Measurements from ENCODE around the gene SNX32. TPM values are rescaled to one million over a fixed set of nuclear protein-coding genes. Genes with fewer than 3 reads are reported as not detected.

The SNX32 gene
- total and polyA plus RNA-seq, 3 experiments from 2014 or later = 0.77 to 2.8 (median 2.0) TPM

- peaks cover 37% of the 10 kb centered on the region for H3K36me3 ChIP-seq (ENCODE audit: insufficient read depth, low read length)
- H3K9me3 ChIP-seq (ENCODE audit: low read length) = no peaks in the 10 kb centered on the region
- Mint-ChIP-seq H3K4me3 (peak overlapping the region; percentile 86 to 96 (median 93)), H3K9me3 (no peaks in the 10 kb centered on the region), H3K4me1 (peaks cover 25 to 39% (median 35%) of the 10 kb centered on the region in 3 donors), H3K27me3 (no peaks in the 10 kb centered on the region), H3K27ac (peak overlapping the region in 6 of 8 donors; percentile 57 to 98 (median 86)), H3K36me3 (peaks cover 7 to 64% (median 9%) of the 10 kb centered on the region in 3 donors)
- ChIA-PET CTCF (interaction anchor here (0.8 to 24.5 kb wide), 8 partner anchors 10 to 155 kb away, joined by 3 to 560 read pairs (median 10); partner anchors contain the start of genes BANF1, CCDC85B, CTSW and EFEMP2), POLR2A (interaction anchor here (0.6 to 5.4 kb wide), 7 partner anchors 8 to 816 kb away, joined by 3 to 140 read pairs (median 8); partner anchors contain the start of genes CCDC85B, FIBP and RBM4B)
- H3K4me3 ChIP-seq (ENCODE audit: low read length) = peak overlapping the region; percentile 94
- H3K27ac ChIP-seq (ENCODE audit: low read depth, low read length) = peak overlapping the region; percentile 93
- H3K4me1 ChIP-seq (ENCODE audit: insufficient read depth, low read length) = peaks cover 28% of the 10 kb centered on the region
- peak in 1 of 5 donors; percentile 41 for DNase-seq
- H3K27me3 ChIP-seq (ENCODE audit: insufficient read depth, low read length, poor library complexity, severe bottlenecking) = no peaks in the 10 kb centered on the region
Observed at GRCh38 chr11:65861533-65862183, 27.9 kb downstream of the SNX32 start.

- Mint-ChIP-seq H3K36me3 (peaks cover 7 to 67% (median 7%) of the 10 kb centered on the region in 3 donors), H3K4me3 (peak overlapping the region in 6 of 7 donors; percentile 31 to 95 (median 60)), H3K27ac (peak overlapping the region in 4 of 8 donors; percentile 43 to 81 (median 62)), H3K4me1 (peaks cover 23 to 36% (median 32%) of the 10 kb centered on the region in 3 donors), H3K27me3 (no peaks in the 10 kb centered on the region), H3K9me3 (no peaks in the 10 kb centered on the region)
- peak in 1 of 5 donors; percentile 45 for DNase-seq
- peak overlapping the region; percentile 93 for H3K27ac ChIP-seq (ENCODE audit: low read depth, low read length)
- no peaks in the 10 kb centered on the region for H3K27me3 ChIP-seq (ENCODE audit: insufficient read depth, low read length, poor library complexity, severe bottlenecking)
- H3K4me3 ChIP-seq (ENCODE audit: low read length) = no peak overlapping the region
- ChIA-PET POLR2A (no interaction called here), CTCF (interaction anchor here (2.5 to 24.5 kb wide), 3 partner anchors 10 to 26 kb away, joined by 18 to 560 read pairs (median 87); partner anchors contain the start of genes CCDC85B, CTSW, EFEMP2 and FIBP)
- H3K4me1 ChIP-seq (ENCODE audit: insufficient read depth, low read length) = peaks cover 27% of the 10 kb centered on the region
- H3K9me3 ChIP-seq (ENCODE audit: low read length) = no peaks in the 10 kb centered on the region
- peaks cover 37% of the 10 kb centered on the region for H3K36me3 ChIP-seq (ENCODE audit: insufficient read depth, low read length)
Observed at GRCh38 chr11:65862191-65862735, 28.5 kb downstream of the SNX32 start.

GRCh38 chr11:65862941-65863888 lies 29.5 kb downstream of the SNX32 start:
- peak overlapping the region in 4 of 8 donors; percentile 43 to 81 (median 62) for H3K27ac Mint-ChIP-seq
- H3K36me3 ChIP-seq (ENCODE audit: insufficient read depth, low read length) = peaks cover 37% of the 10 kb centered on the region
- DNase-seq = peak in 1 of 5 donors; percentile 43

GRCh38 chr11:65863889-65864705 lies 30.3 kb downstream of the SNX32 start:
- Histone ChIP-seq H3K4me3 (ENCODE audit: low read length) (no peak overlapping the region), H3K27me3 (ENCODE audit: insufficient read depth, low read length, poor library complexity, severe bottlenecking) (no peaks in the 10 kb centered on the region)
- H3K27me3 Mint-ChIP-seq = no peaks in the 10 kb centered on the region

More at GRCh38 chr11:65862941-65863888, 29.5 kb downstream of the SNX32 start:
- Mint-ChIP-seq H3K9me3 (no peaks in the 10 kb centered on the region), H3K36me3 (peaks cover 7 to 69% (median 7%) of the 10 kb centered on the region in 3 donors), H3K4me3 (peak overlapping the region in 3 of 7 donors; percentile 31 to 61 (median 60)), H3K27me3 (no peaks in the 10 kb centered on the region), H3K4me1 (peaks cover 22 to 40% (median 31%) of the 10 kb centered on the region in 3 donors)
- Histone ChIP-seq H3K4me3 (ENCODE audit: low read length) (no peak overlapping the region), H3K27me3 (ENCODE audit: insufficient read depth, low read length, poor library complexity, severe bottlenecking) (no peaks in the 10 kb centered on the region), H3K4me1 (ENCODE audit: insufficient read depth, low read length) (peaks cover 31% of the 10 kb centered on the region), H3K27ac (ENCODE audit: low read depth, low read length) (no peak overlapping the region), H3K9me3 (ENCODE audit: low read length) (no peaks in the 10 kb centered on the region)
- POLR2A ChIA-PET = no interaction called here
- CTCF ChIA-PET = interaction anchor here (24.5 kb wide), 1 partner anchor 25 kb away, joined by 560 read pairs; the partner anchor contains the start of genes CCDC85B, CTSW and FIBP

GRCh38 chr11:65864706-65865471 lies 31.1 kb downstream of the SNX32 start:
- peak overlapping the region in 1 of 8 donors; percentile 71 for H3K27ac Mint-ChIP-seq
- POLR2A ChIA-PET = interaction anchor here (0.5 kb wide), 1 partner anchor 121 kb away, joined by 6 read pairs; no protein-coding TSS in a partner anchor
- Histone ChIP-seq H3K36me3 (ENCODE audit: insufficient read depth, low read length) (peaks cover 37% of the 10 kb centered on the region), H3K4me3 (ENCODE audit: low read length) (no peak overlapping the region), H3K27me3 (ENCODE audit: insufficient read depth, low read length, poor library complexity, severe bottlenecking) (no peaks in the 10 kb centered on the region), H3K9me3 (ENCODE audit: low read length) (no peaks in the 10 kb centered on the region), H3K4me1 (ENCODE audit: insufficient read depth, low read length) (peaks cover 22% of the 10 kb centered on the region), H3K27ac (ENCODE audit: low read depth, low read length) (no peak overlapping the region)
- no peaks in the 10 kb centered on the region for H3K27me3 Mint-ChIP-seq
- H3K4me1 Mint-ChIP-seq = peaks cover 14 to 31% (median 21%) of the 10 kb centered on the region in 3 donors
- H3K9me3 Mint-ChIP-seq = no peaks in the 10 kb centered on the region
- peaks cover 7 to 65% (median 7%) of the 10 kb centered on the region in 3 donors for H3K36me3 Mint-ChIP-seq
- peak overlapping the region in 1 of 7 donors; percentile 56 for H3K4me3 Mint-ChIP-seq
- DNase-seq = no peak
- CTCF ChIA-PET = interaction anchor here (24.5 kb wide), 1 partner anchor 23 kb away, joined by 560 read pairs; the partner anchor contains the start of genes CCDC85B, CTSW and FIBP

More at GRCh38 chr11:65863889-65864705, 30.3 kb downstream of the SNX32 start:
- H3K4me1 ChIP-seq (ENCODE audit: insufficient read depth, low read length) = peaks cover 22% of the 10 kb centered on the region
- peaks cover 7 to 66% (median 7%) of the 10 kb centered on the region in 3 donors for H3K36me3 Mint-ChIP-seq
- no peak for DNase-seq
- H3K9me3 Mint-ChIP-seq = no peaks in the 10 kb centered on the region
- H3K9me3 ChIP-seq (ENCODE audit: low read length) = no peaks in the 10 kb centered on the region
- H3K27ac ChIP-seq (ENCODE audit: low read depth, low read length) = no peak overlapping the region
- peaks cover 17 to 31% (median 22%) of the 10 kb centered on the region in 3 donors for H3K4me1 Mint-ChIP-seq
- H3K4me3 Mint-ChIP-seq = no peak overlapping the region
- H3K36me3 ChIP-seq (ENCODE audit: insufficient read depth, low read length) = peaks cover 37% of the 10 kb centered on the region
- CTCF ChIA-PET = interaction anchor here (24.5 kb wide), 1 partner anchor 24 kb away, joined by 560 read pairs; the partner anchor contains the start of genes CCDC85B, CTSW and FIBP
- POLR2A ChIA-PET = no interaction called here
- H3K27ac Mint-ChIP-seq = peak overlapping the region in 2 of 8 donors; percentile 54 to 66

- Histone ChIP-seq H3K27ac (ENCODE audit: low read depth, low read length) (no peak overlapping the region), H3K9me3 (ENCODE audit: low read length) (no peaks in the 10 kb centered on the region), H3K27me3 (ENCODE audit: insufficient read depth, low read length, poor library complexity, severe bottlenecking) (no peaks in the 10 kb centered on the region), H3K36me3 (ENCODE audit: insufficient read depth, low read length) (peaks cover 37% of the 10 kb centered on the region), H3K4me1 (ENCODE audit: insufficient read depth, low read length) (peaks cover 27% of the 10 kb centered on the region), H3K4me3 (ENCODE audit: low read length) (no peak overlapping the region)
- ChIA-PET CTCF (interaction anchor here (24.5 kb wide), 1 partner anchor 23 kb away, joined by 560 read pairs; the partner anchor contains the start of genes CCDC85B, CTSW and FIBP), POLR2A (interaction anchor here (0.8 kb wide), 1 partner anchor 57 kb away, joined by 4 read pairs; no protein-coding TSS in a partner anchor)
- peaks cover 7 to 61% (median 7%) of the 10 kb centered on the region in 3 donors for H3K36me3 Mint-ChIP-seq
- no peak overlapping the region for H3K27ac Mint-ChIP-seq
- no peak for DNase-seq
- no peaks in the 10 kb centered on the region for H3K9me3 Mint-ChIP-seq
- no peaks in the 10 kb centered on the region for H3K27me3 Mint-ChIP-seq
- H3K4me3 Mint-ChIP-seq = no peak overlapping the region
- H3K4me1 Mint-ChIP-seq = peaks cover 14 to 33% (median 22%) of the 10 kb centered on the region in 3 donors
Observed at GRCh38 chr11:65865550-65866172, 31.9 kb downstream of the SNX32 start.

Measured in CD8-positive, alpha-beta memory T cell (primary cell).